ENCODE measurements around the gene SPINK1. TPM values are rescaled to one million over a fixed set of nuclear protein-coding genes. Genes with fewer than 3 reads are reported as not detected.
A peak's percentile ranks its signal among the peaks of the same experiment; 100 is the strongest.

Gene SPINK1
- total RNA-seq, 4 donors from 2014 or later: not detected

GRCh38 chr5:147857302-147858129 is 26.0 kb upstream of the SPINK1 start:
- no peak overlapping the region for H3K27ac ChIP-seq
- H3K4me1 ChIP-seq: no peaks in the 10 kb centered on the region
- no peaks in the 10 kb centered on the region for H3K9me3 ChIP-seq
- H3K4me3 ChIP-seq: no peak overlapping the region
- intact Hi-C loops (cut with DNase I; ENCODE audit: low total_unique reads) (no loop called here), in situ Hi-C loops (cut with MboI; ENCODE audit: low sequenced_read_pairs in 4 of 4) (loop anchor here in 1 of 4 donors (10.0 kb wide), 1 partner anchor 77 kb away; no protein-coding TSS in a partner anchor)
- no peaks in the 10 kb centered on the region for H3K27me3 ChIP-seq
- TF ChIP-seq CTCF (IDR thresholded peaks at IDR 0.05 in 4 of 5, conservative IDR thresholded peaks at IDR 0.05 in 1 of 5) (peak; percentile 31 to 70 (median 51)), POLR2A (IDR thresholded peaks at IDR 0.05) (no peak)
- H3K36me3 ChIP-seq: no peaks in the 10 kb centered on the region
- ATAC-seq (no peak), DNase-seq (no peak)

GRCh38 chr5:147856801-147857200 is 25.3 kb upstream of the SPINK1 start:
- in situ Hi-C loops (cut with MboI; ENCODE audit: low sequenced_read_pairs in 4 of 4) (loop anchor here in 1 of 4 donors (10.0 kb wide), 1 partner anchor 78 kb away; no protein-coding TSS in a partner anchor), intact Hi-C loops (cut with DNase I; ENCODE audit: low total_unique reads) (no loop called here)
- TF ChIP-seq POLR2A (IDR thresholded peaks at IDR 0.05): no peak
- Histone ChIP-seq H3K4me1 (no peaks in the 10 kb centered on the region), H3K27me3 (no peaks in the 10 kb centered on the region), H3K9me3 (no peaks in the 10 kb centered on the region), H3K4me3 (no peak overlapping the region), H3K27ac (no peak overlapping the region), H3K36me3 (no peaks in the 10 kb centered on the region)
- no peak for ATAC-seq
- DNase-seq: no peak

- in situ Hi-C loops (cut with MboI; ENCODE audit: low sequenced_read_pairs in 4 of 4): loop anchor here in 1 of 4 donors (10.0 kb wide), 1 partner anchor 79 kb away; no protein-coding TSS in a partner anchor
- TF ChIP-seq CTCF (IDR thresholded peaks at IDR 0.05 in 4 of 5, conservative IDR thresholded peaks at IDR 0.05 in 1 of 5): no peak
- TF ChIP-seq POLR2A (IDR thresholded peaks at IDR 0.05): no peak
- H3K36me3 ChIP-seq: no peaks in the 10 kb centered on the region
Measured at GRCh38 chr5:147855774-147856069, 24.3 kb upstream of the SPINK1 start.

GRCh38 chr5:147854894-147855773 is 23.7 kb upstream of the SPINK1 start:
- in situ Hi-C loops (cut with MboI; ENCODE audit: low sequenced_read_pairs in 4 of 4): loop anchor here in 1 of 4 donors (10.0 kb wide), 1 partner anchor 80 kb away; no protein-coding TSS in a partner anchor
- ATAC-seq (no peak), DNase-seq (no peak)
- no peaks in the 10 kb centered on the region for H3K27me3 ChIP-seq
- H3K9me3 ChIP-seq: no peaks in the 10 kb centered on the region
- no peaks in the 10 kb centered on the region for H3K4me1 ChIP-seq
- H3K27ac ChIP-seq: no peak overlapping the region
- intact Hi-C loops (cut with DNase I; ENCODE audit: low total_unique reads): no loop called here
- no peak overlapping the region for H3K4me3 ChIP-seq
- H3K36me3 ChIP-seq: no peaks in the 10 kb centered on the region
- TF ChIP-seq CTCF (IDR thresholded peaks at IDR 0.05 in 4 of 5, conservative IDR thresholded peaks at IDR 0.05 in 1 of 5) (no peak), POLR2A (IDR thresholded peaks at IDR 0.05) (no peak)

More at GRCh38 chr5:147855774-147856069, 24.3 kb upstream of the SPINK1 start:
- Histone ChIP-seq H3K27me3 (no peaks in the 10 kb centered on the region), H3K27ac (no peak overlapping the region), H3K4me3 (no peak overlapping the region), H3K4me1 (no peaks in the 10 kb centered on the region), H3K9me3 (no peaks in the 10 kb centered on the region)
- ATAC-seq: no peak
- no peak for DNase-seq
- intact Hi-C loops (cut with DNase I; ENCODE audit: low total_unique reads): no loop called here

GRCh38 chr5:147854331-147854730 is 22.9 kb upstream of the SPINK1 start:
- Histone ChIP-seq H3K36me3 (no peaks in the 10 kb centered on the region), H3K27me3 (no peaks in the 10 kb centered on the region), H3K4me1 (no peaks in the 10 kb centered on the region), H3K9me3 (no peaks in the 10 kb centered on the region), H3K27ac (no peak overlapping the region), H3K4me3 (no peak overlapping the region)
- in situ Hi-C loops (cut with MboI; ENCODE audit: low sequenced_read_pairs in 4 of 4): loop anchor here in 1 of 4 donors (10.0 kb wide), 1 partner anchor 80 kb away; no protein-coding TSS in a partner anchor
- intact Hi-C loops (cut with DNase I; ENCODE audit: low total_unique reads): no loop called here
- TF ChIP-seq CTCF (IDR thresholded peaks at IDR 0.05 in 4 of 5, conservative IDR thresholded peaks at IDR 0.05 in 1 of 5) (no peak), POLR2A (IDR thresholded peaks at IDR 0.05) (no peak)
- ATAC-seq (no peak), DNase-seq (no peak)
